ENCODE measurements around the gene NPHP1.

DNA sequence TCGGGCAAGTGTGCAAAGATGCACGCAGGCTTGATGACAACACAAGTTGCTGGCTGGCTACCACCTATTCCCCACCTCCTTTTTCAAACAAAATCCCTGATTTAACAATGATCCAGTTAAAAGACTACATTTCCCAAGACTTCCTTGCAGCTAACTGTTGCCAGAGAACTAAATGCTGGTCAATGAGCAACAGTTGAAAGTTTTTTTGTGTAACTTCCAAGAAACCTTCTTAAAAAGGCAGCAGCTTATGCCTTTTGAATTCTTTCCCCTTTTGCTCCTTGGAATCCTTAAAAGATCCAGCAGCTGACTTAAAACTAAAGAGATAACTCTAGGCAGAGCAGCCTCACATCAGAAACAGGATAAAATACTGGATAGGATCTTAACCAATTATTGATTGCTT lies 38.5 kb downstream of the NPHP1 start:
- TF ChIP-seq EZH2 (IDR thresholded peaks at IDR 0.05; ENCODE audit: insufficient read depth, poor library complexity, severe bottlenecking) (no peak), EZH2phosphoT487 (IDR thresholded peaks at IDR 0.05; ENCODE audit: insufficient read depth, low read depth) (no peak)
